Neural progenitor cell (in vitro differentiated cells): ENCODE data around the gene SERTAD4.

Experiments
- EZH2 ChIP-seq: fragments of 200-600 bp; sonication (generic); IDR thresholded peaks from 2 replicates; pipeline ENCODE4 v1.6.1; 2017; ENCODE audit warnings: antibody characterized with exemption, mild to moderate bottlenecking, moderate library complexity
- EZH2phosphoT487 ChIP-seq: fragments of 200-600 bp; sonication (generic); IDR thresholded peaks from 2 replicates; pipeline ENCODE4 v1.6.1; 2017; ENCODE audit warnings: antibody characterized with exemption
- TF ChIP-seq, protein P1 (sequence below): fragments of 200-600 bp; sonication (generic); IDR thresholded peaks from 2 replicates; pipeline ENCODE4 v1.5.1; 2017; ENCODE audit warnings: antibody characterized with exemption, mild to moderate bottlenecking

DNA sequence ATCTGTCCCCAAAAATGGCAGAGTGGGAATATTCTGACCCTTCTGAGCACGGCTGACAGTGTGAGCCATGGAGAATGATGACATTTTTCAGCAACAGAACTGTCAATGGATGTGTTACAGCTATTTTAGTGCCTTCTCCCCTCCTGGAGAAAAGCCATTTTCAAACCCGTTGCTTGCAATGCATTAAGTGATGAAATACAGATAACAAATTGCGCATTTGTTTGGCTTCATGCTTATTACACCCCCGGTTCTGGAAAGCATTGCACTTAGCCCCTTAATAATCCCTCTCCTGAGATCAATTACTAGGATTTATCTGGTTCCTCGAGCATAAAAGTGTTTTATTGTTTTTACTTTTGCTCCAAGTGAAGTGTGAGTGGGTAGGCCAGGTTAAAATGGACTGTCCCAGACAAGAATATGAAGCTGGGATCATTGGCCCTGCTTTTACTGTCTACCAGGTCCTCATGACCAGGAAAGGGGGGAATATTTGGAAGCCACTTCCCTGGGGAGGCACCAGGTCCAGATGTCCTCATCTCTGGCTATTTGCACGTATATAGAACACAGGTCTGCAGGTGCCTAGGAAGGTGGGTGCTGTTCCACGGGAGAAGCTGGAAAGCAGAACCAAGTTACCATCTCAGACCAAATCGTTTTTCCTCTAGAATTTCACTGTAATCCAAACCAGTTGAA is 58.6 kb downstream of the SERTAD4 start:
- no peak for TF ChIP-seq EZH2
- TF ChIP-seq, protein P1, sequence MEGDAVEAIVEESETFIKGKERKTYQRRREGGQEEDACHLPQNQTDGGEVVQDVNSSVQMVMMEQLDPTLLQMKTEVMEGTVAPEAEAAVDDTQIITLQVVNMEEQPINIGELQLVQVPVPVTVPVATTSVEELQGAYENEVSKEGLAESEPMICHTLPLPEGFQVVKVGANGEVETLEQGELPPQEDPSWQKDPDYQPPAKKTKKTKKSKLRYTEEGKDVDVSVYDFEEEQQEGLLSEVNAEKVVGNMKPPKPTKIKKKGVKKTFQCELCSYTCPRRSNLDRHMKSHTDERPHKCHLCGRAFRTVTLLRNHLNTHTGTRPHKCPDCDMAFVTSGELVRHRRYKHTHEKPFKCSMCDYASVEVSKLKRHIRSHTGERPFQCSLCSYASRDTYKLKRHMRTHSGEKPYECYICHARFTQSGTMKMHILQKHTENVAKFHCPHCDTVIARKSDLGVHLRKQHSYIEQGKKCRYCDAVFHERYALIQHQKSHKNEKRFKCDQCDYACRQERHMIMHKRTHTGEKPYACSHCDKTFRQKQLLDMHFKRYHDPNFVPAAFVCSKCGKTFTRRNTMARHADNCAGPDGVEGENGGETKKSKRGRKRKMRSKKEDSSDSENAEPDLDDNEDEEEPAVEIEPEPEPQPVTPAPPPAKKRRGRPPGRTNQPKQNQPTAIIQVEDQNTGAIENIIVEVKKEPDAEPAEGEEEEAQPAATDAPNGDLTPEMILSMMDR, result no peak
- TF ChIP-seq EZH2phosphoT487, result no peak
